ENCODE results near the gene VSIR.

The VSIR gene

GRCh38 chr10:71789871-71790270, 16.6 kb upstream of the VSIR start:
- no peak for TF ChIP-seq FOXP2 (optimal IDR thresholded peaks at IDR 0.05; ENCODE audit: borderline replicate concordance, extremely low read depth, extremely low read length, insufficient read depth)
- TF ChIP-seq TAF1 (IDR thresholded peaks at IDR 0.05; ENCODE audit: borderline replicate concordance, insufficient read depth, low read length), result no peak
- no peak for TF ChIP-seq SIN3A (IDR thresholded peaks at IDR 0.05; ENCODE audit: borderline replicate concordance, insufficient read depth, low read length)
- no peak for TF ChIP-seq POLR2AphosphoS5 (IDR thresholded peaks at IDR 0.05; ENCODE audit: low read depth, low read length)
- TF ChIP-seq REST (IDR thresholded peaks at IDR 0.05; ENCODE audit: insufficient read depth in 1 of 2, low read depth in 2 of 2, low read length in 2 of 2), result no peak

GRCh38 chr10:71788954-71789353, 15.6 kb upstream of the VSIR start:
- TF ChIP-seq TAF1 (IDR thresholded peaks at IDR 0.05; ENCODE audit: borderline replicate concordance, insufficient read depth, low read length), result no peak

- TF ChIP-seq TAF1 (IDR thresholded peaks at IDR 0.05; ENCODE audit: borderline replicate concordance, insufficient read depth, low read length) (no peak), POLR2AphosphoS5 (IDR thresholded peaks at IDR 0.05; ENCODE audit: low read depth, low read length) (no peak), FOXP2 (optimal IDR thresholded peaks at IDR 0.05; ENCODE audit: borderline replicate concordance, extremely low read depth, extremely low read length, insufficient read depth) (no peak), REST (IDR thresholded peaks at IDR 0.05; ENCODE audit: insufficient read depth in 1 of 2, low read depth in 2 of 2, low read length in 2 of 2) (no peak), SIN3A (IDR thresholded peaks at IDR 0.05; ENCODE audit: borderline replicate concordance, insufficient read depth, low read length) (no peak)
Observed at GRCh38 chr10:71784679-71785272, 11.5 kb upstream of the VSIR start.

GRCh38 chr10:71783917-71784678, 10.8 kb upstream of the VSIR start:
- TF ChIP-seq REST (IDR thresholded peaks at IDR 0.05; ENCODE audit: insufficient read depth in 1 of 2, low read depth in 2 of 2, low read length in 2 of 2) (no peak), POLR2AphosphoS5 (IDR thresholded peaks at IDR 0.05; ENCODE audit: low read depth, low read length) (no peak), FOXP2 (optimal IDR thresholded peaks at IDR 0.05; ENCODE audit: borderline replicate concordance, extremely low read depth, extremely low read length, insufficient read depth) (no peak), SIN3A (IDR thresholded peaks at IDR 0.05; ENCODE audit: borderline replicate concordance, insufficient read depth, low read length) (no peak), TAF1 (IDR thresholded peaks at IDR 0.05; ENCODE audit: borderline replicate concordance, insufficient read depth, low read length) (no peak)

GRCh38 chr10:71782917-71783490, 9.7 kb upstream of the VSIR start:
- no peak for TF ChIP-seq POLR2AphosphoS5 (IDR thresholded peaks at IDR 0.05; ENCODE audit: low read depth, low read length)
- TF ChIP-seq TAF1 (IDR thresholded peaks at IDR 0.05; ENCODE audit: borderline replicate concordance, insufficient read depth, low read length), result no peak
- no peak for TF ChIP-seq FOXP2 (optimal IDR thresholded peaks at IDR 0.05; ENCODE audit: borderline replicate concordance, extremely low read depth, extremely low read length, insufficient read depth)
- TF ChIP-seq REST (IDR thresholded peaks at IDR 0.05; ENCODE audit: insufficient read depth in 1 of 2, low read depth in 2 of 2, low read length in 2 of 2), result no peak
- no peak for TF ChIP-seq SIN3A (IDR thresholded peaks at IDR 0.05; ENCODE audit: borderline replicate concordance, insufficient read depth, low read length)

Data from PFSK-1 (cell line).